ENCODE data around the gene RALGAPB.
"Not testable (repeated sequence)": the region's sequence is repeated elsewhere in the genome, so short reads cannot be mapped to it uniquely, and the experiment has no call there.

Gene RALGAPB

DNA sequence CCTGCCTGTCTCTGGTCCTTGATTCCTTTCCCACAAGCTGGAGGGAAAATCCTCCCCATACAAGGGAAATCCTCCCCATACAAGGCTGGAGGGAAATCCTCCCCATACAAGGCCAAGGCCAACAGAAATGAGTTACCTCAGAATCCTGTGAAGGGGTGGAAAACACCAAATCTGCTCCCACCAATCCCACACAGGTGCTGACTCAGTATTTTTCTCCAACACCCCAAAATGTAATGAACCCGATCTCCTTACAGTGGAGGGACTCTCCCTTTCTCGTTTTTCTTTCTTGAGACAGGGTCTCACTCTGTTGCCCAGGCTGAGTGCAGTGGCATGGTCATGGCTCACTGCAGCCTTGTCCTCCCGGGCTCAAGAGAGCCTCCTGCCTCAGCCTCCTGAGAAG is 43.8 kb upstream of the RALGAPB start:
- Histone ChIP-seq H3K9me3 (peaks cover 0 to 5% (median 0%) of the 10 kb centered on the region in 3 donors), H3K27ac (no peak overlapping the region), H3K4me3 (no peak overlapping the region), H3K4me1 (peaks cover 0 to 11% (median 6%) of the 10 kb centered on the region in 4 donors), H3K27me3 (no peaks in the 10 kb centered on the region), H3K36me3 (peaks cover 81 to 100% (median 98%) of the 10 kb centered on the region in 3 donors)
- no peak for DNase-seq
- TF ChIP-seq, protein P1, sequence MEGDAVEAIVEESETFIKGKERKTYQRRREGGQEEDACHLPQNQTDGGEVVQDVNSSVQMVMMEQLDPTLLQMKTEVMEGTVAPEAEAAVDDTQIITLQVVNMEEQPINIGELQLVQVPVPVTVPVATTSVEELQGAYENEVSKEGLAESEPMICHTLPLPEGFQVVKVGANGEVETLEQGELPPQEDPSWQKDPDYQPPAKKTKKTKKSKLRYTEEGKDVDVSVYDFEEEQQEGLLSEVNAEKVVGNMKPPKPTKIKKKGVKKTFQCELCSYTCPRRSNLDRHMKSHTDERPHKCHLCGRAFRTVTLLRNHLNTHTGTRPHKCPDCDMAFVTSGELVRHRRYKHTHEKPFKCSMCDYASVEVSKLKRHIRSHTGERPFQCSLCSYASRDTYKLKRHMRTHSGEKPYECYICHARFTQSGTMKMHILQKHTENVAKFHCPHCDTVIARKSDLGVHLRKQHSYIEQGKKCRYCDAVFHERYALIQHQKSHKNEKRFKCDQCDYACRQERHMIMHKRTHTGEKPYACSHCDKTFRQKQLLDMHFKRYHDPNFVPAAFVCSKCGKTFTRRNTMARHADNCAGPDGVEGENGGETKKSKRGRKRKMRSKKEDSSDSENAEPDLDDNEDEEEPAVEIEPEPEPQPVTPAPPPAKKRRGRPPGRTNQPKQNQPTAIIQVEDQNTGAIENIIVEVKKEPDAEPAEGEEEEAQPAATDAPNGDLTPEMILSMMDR (IDR thresholded peaks at IDR 0.05): no peak
- intact Hi-C loops (cut with DNase I; ENCODE audit: low total_unique reads): loop anchor here (5.0 kb wide), 1 partner anchor 391 kb away; no protein-coding TSS in a partner anchor

DNA sequence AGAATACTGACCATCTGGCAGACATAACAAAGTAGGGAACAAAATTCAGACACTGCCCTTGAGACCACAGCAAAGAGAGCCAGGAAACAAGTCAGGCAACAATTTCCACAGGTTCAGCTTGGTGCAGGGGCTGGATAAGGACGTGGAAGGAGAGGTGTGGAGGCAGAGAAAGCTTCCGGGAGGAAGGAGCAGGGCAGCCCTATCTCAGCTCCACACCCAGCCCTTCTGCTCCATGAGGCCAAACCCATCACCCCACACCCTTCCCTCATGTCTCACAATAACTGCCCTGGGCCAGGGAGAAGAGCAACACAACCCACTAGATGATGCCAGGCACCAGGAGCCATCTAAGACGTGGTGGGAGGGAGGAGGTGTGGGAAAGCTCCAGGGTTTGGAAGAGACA is 43.3 kb upstream of the RALGAPB start:
- H3K27ac ChIP-seq: no peak overlapping the region
- H3K9me3 ChIP-seq: peaks cover 0 to 5% (median 0%) of the 10 kb centered on the region in 3 donors
- TF ChIP-seq, protein P1 (IDR thresholded peaks at IDR 0.05): no peak
- intact Hi-C loops (cut with DNase I; ENCODE audit: low total_unique reads): loop anchor here (5.0 kb wide), 1 partner anchor 392 kb away; no protein-coding TSS in a partner anchor
- H3K4me3 ChIP-seq: no peak overlapping the region
- no peak for DNase-seq
- peaks cover 76 to 95% (median 93%) of the 10 kb centered on the region in 3 donors for H3K36me3 ChIP-seq
- H3K4me1 ChIP-seq: peaks cover 0 to 16% (median 9%) of the 10 kb centered on the region in 4 donors
- H3K27me3 ChIP-seq: no peaks in the 10 kb centered on the region

DNA sequence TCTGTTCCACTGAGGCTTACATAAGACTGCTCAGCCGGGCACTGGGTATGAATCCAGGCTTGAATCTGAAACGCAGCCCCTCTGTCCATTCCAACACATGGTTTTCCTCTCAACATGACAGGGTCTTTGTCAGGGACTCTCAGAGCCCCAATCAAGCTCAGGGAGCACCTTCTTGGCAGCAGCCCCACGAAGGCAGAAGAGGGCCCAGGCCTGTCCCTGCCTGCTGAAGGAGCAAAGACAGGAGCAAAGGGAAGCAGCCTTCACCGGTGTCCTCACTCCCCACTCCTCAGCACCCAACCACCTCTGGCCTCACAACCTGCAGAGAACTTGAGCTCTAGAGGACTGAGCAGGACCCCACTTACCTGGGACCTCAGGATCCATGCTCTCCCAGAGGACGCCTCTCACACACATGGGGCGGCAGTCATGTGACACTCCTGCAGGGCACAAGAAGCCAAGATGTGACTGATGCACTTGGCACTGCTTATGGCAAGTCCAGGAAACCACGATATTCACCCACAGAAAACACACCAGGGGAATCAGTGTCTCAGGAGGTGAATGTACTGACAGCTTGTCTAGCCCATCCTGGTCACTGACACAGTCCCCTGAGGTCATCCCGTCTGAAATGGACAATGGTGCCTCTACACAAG is 41.8 kb upstream of the RALGAPB start:
- Histone ChIP-seq H3K27ac (no peak overlapping the region), H3K4me1 (peaks cover 0 to 21% (median 11%) of the 10 kb centered on the region in 4 donors), H3K9me3 (peaks cover 0 to 5% (median 0%) of the 10 kb centered on the region in 3 donors), H3K4me3 (no peak overlapping the region), H3K36me3 (peaks cover 61 to 80% (median 78%) of the 10 kb centered on the region in 3 donors), H3K27me3 (no peaks in the 10 kb centered on the region)
- TF ChIP-seq, protein P1 (IDR thresholded peaks at IDR 0.05): no peak
- DNase-seq: no peak
- intact Hi-C loops (cut with DNase I; ENCODE audit: low total_unique reads): no loop called here

DNA sequence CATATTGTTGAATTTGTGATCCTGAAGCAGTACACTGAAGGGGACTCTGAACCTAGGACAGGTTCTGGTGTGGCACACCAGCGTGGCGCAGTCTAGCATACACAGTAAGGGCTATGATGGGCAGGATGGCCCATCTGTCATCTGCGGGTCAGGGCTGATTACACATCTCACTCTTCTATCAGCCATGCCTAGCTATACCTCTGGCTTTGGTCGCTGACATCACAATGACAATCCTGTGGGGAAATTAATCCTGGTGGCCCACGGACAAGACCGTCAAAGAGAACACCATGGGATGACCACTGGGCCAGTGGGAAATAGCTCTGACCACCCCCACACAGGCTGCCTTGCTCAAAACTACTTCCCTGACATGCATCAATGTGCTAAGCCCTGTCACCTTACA is 40.4 kb upstream of the RALGAPB start:
- intact Hi-C loops (cut with DNase I; ENCODE audit: low total_unique reads): no loop called here
- H3K27ac ChIP-seq: no peak overlapping the region
- DNase-seq: no peak
- H3K9me3 ChIP-seq: peaks cover 0 to 5% (median 0%) of the 10 kb centered on the region in 3 donors
- no peak overlapping the region for H3K4me3 ChIP-seq
- H3K27me3 ChIP-seq: no peaks in the 10 kb centered on the region
- peaks cover 56 to 65% (median 63%) of the 10 kb centered on the region in 3 donors for H3K36me3 ChIP-seq
- TF ChIP-seq, protein P1 (IDR thresholded peaks at IDR 0.05): no peak
- H3K4me1 ChIP-seq: peaks cover 0 to 18% (median 11%) of the 10 kb centered on the region in 4 donors

DNA sequence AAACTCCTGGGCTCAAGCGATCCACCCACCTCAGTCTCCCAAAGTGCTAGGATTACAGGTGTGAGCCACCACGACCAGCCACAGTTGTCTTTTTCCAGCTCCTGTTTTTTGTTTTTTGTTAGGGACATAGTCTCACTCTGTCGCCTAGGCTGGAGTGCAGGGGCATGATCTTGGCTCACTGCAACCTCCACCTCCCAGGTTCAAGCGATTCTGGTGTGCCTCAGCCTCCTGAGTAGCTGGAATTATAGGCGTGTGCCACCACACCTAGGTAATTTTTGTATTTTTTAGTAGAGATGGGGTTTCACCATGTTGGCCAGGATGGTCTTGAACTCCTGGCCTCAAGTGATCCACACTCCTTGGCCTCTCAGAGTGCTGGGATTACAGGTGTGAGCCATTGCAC is 39.8 kb upstream of the RALGAPB start:
- intact Hi-C loops (cut with DNase I; ENCODE audit: low total_unique reads); H3K4me3 ChIP-seq; H3K27ac ChIP-seq; H3K27me3 ChIP-seq; H3K9me3 ChIP-seq; DNase-seq: not testable (repeated sequence)
- peaks cover 0 to 17% (median 11%) of the 10 kb centered on the region in 4 donors for H3K4me1 ChIP-seq
- peaks cover 56 to 59% (median 57%) of the 10 kb centered on the region in 3 donors for H3K36me3 ChIP-seq

DNA sequence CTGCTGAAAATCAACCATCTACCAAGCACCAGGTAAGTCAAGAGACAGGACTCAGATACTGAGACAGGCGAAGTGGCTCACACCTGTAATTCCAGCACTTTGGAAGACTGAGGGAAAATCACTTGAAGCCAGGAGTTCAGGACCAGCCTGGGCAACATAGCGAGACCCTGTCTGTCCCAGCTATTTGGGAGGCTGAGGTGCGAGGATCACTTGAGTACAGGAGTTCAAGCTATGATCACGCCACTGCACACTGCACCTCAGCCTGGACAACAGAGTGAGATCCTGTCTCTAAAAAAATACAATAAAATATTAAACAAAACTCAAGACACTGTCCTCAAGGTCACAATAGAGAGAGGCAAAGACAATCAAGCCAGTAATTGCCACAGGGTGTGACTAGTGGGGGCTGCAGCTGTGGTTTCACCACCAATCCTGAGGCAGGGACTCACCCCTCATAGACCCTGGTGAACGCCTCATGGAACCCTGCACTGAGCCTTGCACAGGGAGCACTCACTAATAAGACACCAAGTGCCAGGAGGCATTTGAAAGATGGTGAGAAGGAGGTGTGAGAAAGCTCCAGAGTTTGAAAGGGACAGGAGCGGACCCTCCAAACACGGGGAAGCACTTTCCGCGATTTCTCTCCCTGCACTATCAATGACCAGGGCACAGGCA is 39.2 kb upstream of the RALGAPB start:
- no peak for DNase-seq
- peaks cover 0 to 5% (median 0%) of the 10 kb centered on the region in 3 donors for H3K9me3 ChIP-seq
- intact Hi-C loops (cut with DNase I; ENCODE audit: low total_unique reads): no loop called here
- H3K27ac ChIP-seq: no peak overlapping the region
- peaks cover 0 to 17% (median 11%) of the 10 kb centered on the region in 4 donors for H3K4me1 ChIP-seq
- TF ChIP-seq, protein P1 (IDR thresholded peaks at IDR 0.05): no peak
- H3K36me3 ChIP-seq: peaks cover 51 to 53% (median 52%) of the 10 kb centered on the region in 3 donors
- no peaks in the 10 kb centered on the region for H3K27me3 ChIP-seq
- H3K4me3 ChIP-seq: peak overlapping the region; percentile 59 to 87
